Ramos (cell line): ENCODE data around the gene C15orf61.

ENCODE experiments used
- in situ Hi-C: fragments of 300-500 bp; cut with MboI; formaldehyde crosslinking; loops from one replicate; pipeline ENCODE4 v1.14.3; 2022; ENCODE audit warnings: low sequenced_read_pairs; ENCODE audit not compliant: unreplicated experiment

C15orf61 gene

GRCh38 chr15:67548862-67549651, 28.1 kb downstream of the C15orf61 start:
- in situ Hi-C loops, result no loop called here

GRCh38 chr15:67549736-67550135, 28.8 kb downstream of the C15orf61 start:
- in situ Hi-C loops, result no loop called here

- in situ Hi-C loops, result no loop called here
These were observed 29.6 kb downstream of the C15orf61 start for GRCh38 chr15:67550522-67550921.

- in situ Hi-C loops, result no loop called here
These were observed 30.3 kb downstream of the C15orf61 start for GRCh38 chr15:67551207-67551743.

GRCh38 chr15:67554580-67554979, 33.6 kb downstream of the C15orf61 start:
- in situ Hi-C loops, result no loop called here

GRCh38 chr15:67556976-67557570, 36.1 kb downstream of the C15orf61 start:
- in situ Hi-C loops, result no loop called here

- in situ Hi-C loops, result no loop called here
These were observed 37.6 kb downstream of the C15orf61 start for GRCh38 chr15:67558502-67558901.

- in situ Hi-C loops, result no loop called here
These were observed 38.2 kb downstream of the C15orf61 start for GRCh38 chr15:67559158-67559557.

- in situ Hi-C loops, result no loop called here
These were observed 38.6 kb downstream of the C15orf61 start for GRCh38 chr15:67559576-67559975.

GRCh38 chr15:67560320-67560719, 39.4 kb downstream of the C15orf61 start:
- in situ Hi-C loops, result no loop called here

- in situ Hi-C loops, result no loop called here
These were observed 42.2 kb downstream of the C15orf61 start for GRCh38 chr15:67563092-67563491.

- in situ Hi-C loops, result no loop called here
These were observed 43.4 kb downstream of the C15orf61 start for GRCh38 chr15:67564021-67564967.

GRCh38 chr15:67564968-67565345, 44.0 kb downstream of the C15orf61 start:
- in situ Hi-C loops, result no loop called here

- in situ Hi-C loops, result no loop called here
These were observed 48.7 kb downstream of the C15orf61 start for GRCh38 chr15:67569668-67570067.

- in situ Hi-C loops, result no loop called here
These were observed 50.1 kb downstream of the C15orf61 start for GRCh38 chr15:67570875-67571647.

GRCh38 chr15:67571648-67572415, 50.9 kb downstream of the C15orf61 start:
- in situ Hi-C loops, result no loop called here

- in situ Hi-C loops, result no loop called here
These were observed 52.3 kb downstream of the C15orf61 start for GRCh38 chr15:67573194-67573593.

GRCh38 chr15:67575039-67575502, 54.1 kb downstream of the C15orf61 start:
- in situ Hi-C loops, result no loop called here

GRCh38 chr15:67578020-67578600, 57.2 kb downstream of the C15orf61 start:
- in situ Hi-C loops, result no loop called here
